ENCODE data around the gene SESN1.

DNA sequence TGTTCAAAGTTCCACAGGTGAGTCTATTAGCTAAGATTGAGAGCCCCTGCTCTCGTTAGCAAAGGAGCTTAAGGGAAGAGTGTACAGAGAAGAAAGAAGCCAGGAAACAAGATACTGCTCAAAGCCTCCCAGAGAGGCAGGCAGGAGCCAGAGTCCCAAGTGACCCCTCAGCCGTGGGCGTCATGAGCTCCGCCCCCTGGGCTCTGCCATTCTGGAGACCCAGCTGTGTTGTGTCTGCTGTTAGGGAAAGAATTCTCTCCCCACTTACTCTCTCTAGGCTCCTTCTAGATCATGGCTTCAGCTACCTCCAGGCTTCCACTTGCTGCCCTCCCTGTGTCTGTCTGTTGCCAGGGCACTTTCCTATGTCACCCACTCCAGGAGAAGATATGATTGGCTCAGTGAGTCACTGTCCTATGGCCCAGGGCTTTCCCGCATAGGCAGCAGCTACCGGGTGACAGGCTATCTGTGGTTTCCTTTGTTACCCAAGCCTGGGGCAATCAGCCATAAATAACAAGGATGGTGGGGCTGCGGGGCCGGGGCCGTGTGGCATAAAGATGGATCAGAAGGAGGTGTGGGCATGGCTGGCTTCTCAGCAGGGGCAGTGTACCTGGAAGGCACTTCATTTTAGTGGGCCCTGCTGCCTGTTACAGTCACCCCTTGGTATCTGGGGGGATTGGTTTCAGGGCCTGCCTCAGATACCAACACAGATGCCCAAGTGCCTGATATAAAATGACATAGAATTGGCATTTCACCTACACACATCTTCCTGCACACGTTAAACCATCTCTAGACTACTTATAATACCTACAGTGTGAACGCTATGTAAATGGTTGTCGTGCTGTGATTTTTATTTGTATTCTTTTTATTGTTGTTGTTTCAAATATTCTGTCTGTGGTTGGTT is 127.5 kb downstream of the SESN1 start:
- TF ChIP-seq CTCF (IDR thresholded peaks at IDR 0.05) (no peak), EZH2 (IDR thresholded peaks at IDR 0.05) (no peak), EZH2phosphoT487 (IDR thresholded peaks at IDR 0.05) (no peak)

Measured in neural progenitor cell (in vitro differentiated cells).